Activated CD8-positive, alpha-beta memory T cell treated with anti-CD3 and anti-CD28 coated beads, Interleukin-2, amount 50 U/mL, for 1 hour (primary cell): Measurements from ENCODE around the gene EPHA7.

Source experiments
- DNase-seq: peaks from one replicate; pipeline ENCODE4 v3.0.0-alpha.2; 2020; ENCODE audit errors: extremely low read depth

EPHA7 gene

GRCh38 chr6:93393554-93394074 lies 25.7 kb downstream of the EPHA7 start:
- no peak for DNase-seq

GRCh38 chr6:93392797-93393196 lies 26.6 kb downstream of the EPHA7 start:
- DNase-seq: no peak

DNA sequence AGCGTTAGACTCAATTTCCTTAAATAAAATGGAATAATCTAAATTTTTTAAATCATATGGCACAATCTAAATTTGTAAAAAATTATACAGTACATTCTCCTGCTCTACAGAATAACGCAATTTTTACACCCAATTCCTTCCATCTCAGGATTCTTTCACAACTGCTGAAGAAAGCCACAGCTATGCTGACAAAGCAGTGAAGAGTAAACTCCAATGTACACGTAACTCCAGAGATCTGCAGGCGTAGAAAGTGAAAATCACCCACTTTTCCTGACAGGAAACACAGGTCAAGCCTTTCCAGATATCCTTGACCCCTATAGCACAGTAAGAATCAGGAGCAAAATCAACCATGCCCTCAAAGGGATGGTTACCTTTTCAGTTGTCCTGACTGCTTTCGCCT lies 27.4 kb downstream of the EPHA7 start:
- no peak for DNase-seq

DNA sequence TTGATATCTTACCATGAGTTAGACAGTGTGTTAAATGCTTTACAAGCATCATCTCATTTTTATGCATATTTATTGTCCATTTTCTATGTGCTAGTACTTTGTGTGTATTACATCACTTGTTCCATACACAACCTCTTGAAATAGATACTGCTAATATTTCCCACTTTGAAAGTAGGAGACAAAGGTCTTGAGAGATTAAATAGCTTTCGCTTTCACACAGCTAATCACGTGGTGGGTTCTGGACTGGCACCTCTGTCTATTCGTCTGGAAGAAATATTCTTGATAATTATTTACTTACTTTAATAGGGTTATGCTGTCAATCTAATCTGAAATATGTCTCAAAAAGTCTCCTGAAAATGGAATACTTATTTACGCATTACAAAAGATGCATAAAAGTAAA lies 30.2 kb downstream of the EPHA7 start:
- no peak for DNase-seq

DNA sequence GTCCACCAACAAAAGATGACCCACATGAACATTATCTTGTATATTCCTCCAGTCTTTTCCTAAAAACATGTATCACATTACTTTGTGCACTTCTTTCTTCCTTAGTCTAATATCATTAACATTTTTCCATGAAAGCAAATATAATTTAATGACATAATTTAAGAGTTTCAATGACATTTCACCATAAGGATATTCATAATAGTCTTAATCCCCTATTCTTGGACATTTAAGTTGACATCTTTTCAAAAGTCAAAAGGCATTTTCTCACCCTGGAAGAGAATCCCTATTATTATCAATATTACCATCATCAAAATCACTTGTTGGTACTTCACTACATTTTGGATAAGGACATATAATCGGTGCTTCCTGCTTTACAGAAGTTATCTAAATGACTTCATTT lies 31.3 kb downstream of the EPHA7 start:
- no peak for DNase-seq

DNA sequence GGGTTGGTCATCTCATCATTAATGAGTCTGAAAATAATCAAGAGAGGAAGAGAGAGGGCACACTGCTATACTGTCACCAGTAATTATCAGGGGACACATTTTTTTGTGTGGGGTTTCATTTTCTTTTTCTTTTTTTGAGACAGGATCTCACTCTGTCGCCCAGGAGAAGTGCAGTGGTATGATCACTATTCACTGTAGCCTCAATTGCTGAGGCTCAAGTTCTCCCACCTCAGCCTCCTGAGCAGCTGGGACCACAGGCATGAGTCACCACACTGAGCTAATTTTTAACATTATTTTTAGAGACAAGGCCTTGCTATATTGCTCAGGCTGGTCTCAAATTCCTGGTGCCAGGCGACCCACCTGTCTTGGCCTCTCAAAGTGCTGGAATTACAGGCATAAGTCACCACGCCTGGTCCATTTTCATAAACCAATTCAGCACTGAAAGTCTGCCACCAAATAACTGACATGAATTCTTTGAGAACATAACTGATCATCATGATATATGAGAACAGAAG lies 43.3 kb downstream of the EPHA7 start:
- DNase-seq: no peak

GRCh38 chr6:93373445-93373844 lies 45.9 kb downstream of the EPHA7 start:
- no peak for DNase-seq

GRCh38 chr6:93371756-93372155 lies 47.6 kb downstream of the EPHA7 start:
- no peak for DNase-seq

DNA sequence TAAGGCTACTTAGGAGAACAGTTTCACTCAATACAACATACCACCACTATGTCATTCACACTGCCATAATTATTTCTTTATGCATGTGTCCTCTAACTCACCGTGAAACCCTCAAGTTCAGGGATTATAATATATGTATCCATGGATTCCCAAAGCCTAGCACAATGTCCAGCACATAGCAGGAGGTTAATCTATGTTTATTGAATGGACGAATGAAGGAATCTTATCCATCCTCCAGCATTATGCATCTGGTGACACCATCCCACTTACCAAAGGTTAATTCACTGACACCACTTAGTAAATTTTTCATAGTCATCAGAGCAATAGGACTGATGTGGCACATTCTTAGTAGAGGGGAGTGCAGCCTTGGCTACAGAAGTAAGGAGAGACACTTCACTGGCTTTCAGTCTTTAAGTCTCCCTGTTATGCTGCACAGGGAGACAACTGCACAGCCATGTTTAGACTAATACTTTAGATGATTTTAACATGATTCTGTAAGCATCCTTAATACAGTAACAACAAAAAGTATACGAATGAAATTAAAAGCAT lies 49.7 kb downstream of the EPHA7 start:
- DNase-seq: no peak

DNA sequence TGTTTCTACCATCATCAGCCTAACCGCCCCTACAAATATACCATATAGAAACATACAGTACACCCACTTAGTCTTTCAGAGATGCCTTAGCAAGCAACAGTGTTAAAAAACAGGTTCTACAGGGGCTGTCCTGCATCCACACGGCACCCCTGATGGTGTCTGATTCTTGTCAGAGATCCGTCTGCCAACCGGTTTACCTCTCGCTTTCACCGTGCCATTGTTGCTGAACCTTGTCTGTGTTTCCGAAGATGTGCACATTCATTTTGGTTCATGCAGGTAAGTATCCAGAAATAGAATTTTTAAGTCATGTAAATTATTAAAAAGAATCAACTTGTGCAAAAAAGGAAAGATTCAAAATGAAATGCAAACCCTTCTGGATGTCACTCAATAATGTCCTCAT lies 52.9 kb downstream of the EPHA7 start:
- no peak for DNase-seq

DNA sequence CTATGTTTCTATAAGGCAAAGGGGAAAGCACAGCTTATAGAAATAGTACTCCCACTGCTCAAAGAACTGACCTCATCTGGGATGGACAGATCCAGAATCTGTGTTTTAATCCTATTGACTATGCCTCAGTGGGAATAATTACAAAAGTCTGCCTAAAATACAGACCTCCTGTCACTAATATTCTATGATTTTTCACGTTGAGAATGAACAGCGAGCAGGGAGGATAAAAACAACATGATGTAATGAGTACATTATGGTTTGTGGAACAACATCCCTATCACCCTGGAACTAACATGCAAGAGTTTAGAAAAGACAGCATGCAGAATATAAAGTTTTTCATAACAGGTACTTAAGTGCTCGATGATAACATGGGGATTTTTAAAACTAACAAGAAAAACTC lies 53.9 kb downstream of the EPHA7 start:
- no peak for DNase-seq

DNA sequence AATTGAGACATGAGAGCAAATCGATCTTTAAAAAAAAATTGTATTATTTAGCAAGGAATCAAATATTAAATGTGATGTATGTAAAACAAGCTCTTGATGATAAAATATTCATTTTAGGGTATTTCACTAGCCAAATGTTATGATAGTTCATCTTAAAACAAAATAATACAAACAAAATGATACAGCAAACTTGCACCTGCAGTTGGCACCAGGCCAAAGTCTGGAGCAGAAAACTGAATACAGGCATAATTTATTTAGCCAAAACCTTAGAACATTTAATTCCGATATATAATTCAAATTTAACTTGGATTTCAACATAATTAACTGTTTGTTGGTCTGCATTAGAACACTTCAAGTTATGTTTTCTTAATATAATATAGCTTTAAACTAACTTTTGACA lies 60.9 kb downstream of the EPHA7 start:
- DNase-seq: no peak

DNA sequence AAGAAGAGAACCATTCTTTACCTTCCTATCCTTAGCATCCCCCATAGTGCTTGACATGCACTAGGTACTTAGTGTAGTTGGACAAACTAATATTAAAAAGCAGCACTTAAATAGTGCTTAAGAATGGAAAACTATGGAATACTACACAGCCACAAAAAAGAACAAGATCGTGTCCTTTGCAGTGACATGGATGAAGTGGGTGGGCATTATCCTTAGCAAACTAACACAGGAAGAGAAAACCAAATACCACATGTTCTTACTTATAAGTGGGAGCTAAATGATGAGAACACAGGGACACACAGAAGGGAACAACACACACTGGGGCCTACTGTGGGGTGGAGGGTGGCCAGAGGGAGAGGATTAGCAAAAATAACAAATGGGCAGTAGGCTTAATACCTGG lies 66.8 kb downstream of the EPHA7 start:
- no peak for DNase-seq

DNA sequence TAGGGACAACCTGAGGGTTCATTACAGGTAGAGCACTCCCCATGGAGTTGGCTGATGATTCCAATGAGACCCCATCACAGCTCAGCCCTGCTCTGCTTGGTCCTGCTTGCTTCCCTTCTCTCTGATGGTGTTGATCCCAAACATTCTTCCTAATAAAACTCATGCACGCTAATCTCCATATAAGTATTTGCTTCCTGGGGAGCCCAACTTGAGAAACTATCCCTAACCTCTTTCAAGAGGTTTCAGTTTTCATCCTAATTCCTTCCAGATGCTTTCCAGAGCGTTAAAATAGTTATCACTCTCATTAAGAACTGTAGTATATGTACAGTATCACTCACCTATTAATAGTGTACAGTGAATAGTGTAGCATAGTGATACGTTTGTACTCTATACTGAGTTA lies 68.1 kb downstream of the EPHA7 start:
- no peak for DNase-seq

DNA sequence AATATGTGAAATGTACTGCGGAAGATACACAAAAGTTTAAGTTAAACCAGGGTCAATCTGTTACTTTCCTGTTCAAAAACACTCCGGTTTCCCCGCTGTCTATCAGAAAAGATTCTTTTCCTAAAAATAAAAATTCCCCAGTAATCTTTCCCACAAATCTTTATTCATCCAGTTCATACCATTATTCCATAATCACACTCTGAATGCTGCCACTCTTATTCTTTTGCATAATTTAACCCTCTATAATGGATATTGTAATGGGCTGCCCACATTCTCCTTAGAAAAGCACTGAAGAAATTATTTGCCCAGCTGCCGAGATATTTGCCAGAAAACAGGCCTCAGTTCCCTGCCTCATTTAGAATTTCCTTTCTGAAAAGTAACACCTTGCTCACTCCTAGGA lies 68.6 kb downstream of the EPHA7 start:
- DNase-seq: no peak

GRCh38 chr6:93344333-93344835 lies 75.0 kb downstream of the EPHA7 start:
- DNase-seq: no peak

DNA sequence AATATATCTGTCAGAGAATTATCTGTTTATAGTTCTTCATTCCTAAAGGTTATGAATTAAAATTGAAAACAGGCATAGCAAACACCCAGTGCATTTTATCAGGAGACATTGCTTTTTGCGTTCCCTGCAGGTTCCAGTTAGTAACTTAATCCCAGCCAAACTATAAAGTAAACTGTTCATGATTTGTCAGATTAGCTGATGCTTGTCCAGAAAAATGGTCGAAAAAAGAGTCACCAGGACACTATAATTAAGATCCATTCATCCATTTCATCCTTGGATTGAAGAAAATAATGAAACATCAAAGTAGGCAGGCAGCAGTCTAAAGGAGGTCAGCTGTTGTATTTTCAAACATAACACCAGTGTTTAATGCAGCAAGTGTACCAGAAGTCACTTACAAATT lies 75.9 kb downstream of the EPHA7 start:
- no peak for DNase-seq

DNA sequence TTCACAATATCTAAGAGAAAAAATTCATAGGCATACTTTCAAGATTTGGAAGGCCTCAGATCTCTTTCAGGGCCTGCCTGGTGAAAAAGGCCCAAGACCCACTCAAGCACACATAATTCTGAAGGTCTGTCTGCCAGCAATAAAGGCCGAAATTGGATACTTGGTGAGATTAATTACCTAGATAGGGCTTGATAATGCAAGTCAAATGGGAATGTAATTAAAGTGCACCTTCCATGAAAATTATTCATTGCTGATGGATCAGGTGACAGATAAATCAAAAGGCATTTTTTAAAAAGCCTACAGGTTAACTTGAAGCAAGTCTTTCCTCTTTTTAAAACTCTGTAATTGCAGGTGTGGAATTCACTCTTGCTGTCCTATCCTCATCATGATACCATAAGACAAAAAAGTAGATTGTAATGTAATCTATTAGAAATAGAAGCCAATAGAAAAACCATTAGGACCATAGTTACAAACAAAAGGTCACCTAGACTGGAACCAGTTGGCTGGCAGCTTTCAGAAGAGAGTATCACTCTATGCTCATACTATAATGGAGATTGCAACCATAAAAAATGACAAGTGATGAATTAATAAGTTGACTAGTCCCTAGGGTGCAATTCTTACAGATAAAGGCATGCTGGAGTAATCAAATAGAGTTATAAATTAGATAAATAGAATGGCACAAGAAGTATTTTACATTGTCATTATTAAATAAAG lies 77.3 kb downstream of the EPHA7 start:
- DNase-seq: no peak

- no peak for DNase-seq
These were observed 81.5 kb downstream of the EPHA7 start for GRCh38 chr6:93337772-93338394.

GRCh38 chr6:93337014-93337413 lies 82.3 kb downstream of the EPHA7 start:
- DNase-seq: no peak

GRCh38 chr6:93329301-93330000 lies 89.9 kb downstream of the EPHA7 start:
- no peak for DNase-seq

GRCh38 chr6:93327857-93328256 lies 91.5 kb downstream of the EPHA7 start:
- no peak for DNase-seq
